ENCODE results near the gene PDGFRA.

Gene PDGFRA

GRCh38 chr4:54254116-54254914 is 25.2 kb downstream of the PDGFRA start:
- DNase-seq = no peak

DNA sequence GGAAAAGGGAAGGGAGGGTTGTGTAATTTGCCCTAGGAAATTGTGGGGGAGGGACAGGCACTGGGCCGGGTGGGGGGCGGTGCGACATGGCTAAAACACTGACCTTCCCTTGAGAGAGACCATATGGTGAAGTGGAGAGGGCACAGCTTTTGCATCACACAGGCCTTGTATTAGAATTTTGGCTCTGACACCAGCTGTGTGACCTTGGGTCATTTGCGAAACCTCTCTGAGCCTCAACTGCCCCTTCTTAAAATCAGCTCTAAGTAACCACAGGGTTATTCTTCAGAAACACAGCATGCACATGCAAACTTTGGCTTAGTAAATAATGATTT is 25.8 kb downstream of the PDGFRA start:
- no peak for DNase-seq

DNA sequence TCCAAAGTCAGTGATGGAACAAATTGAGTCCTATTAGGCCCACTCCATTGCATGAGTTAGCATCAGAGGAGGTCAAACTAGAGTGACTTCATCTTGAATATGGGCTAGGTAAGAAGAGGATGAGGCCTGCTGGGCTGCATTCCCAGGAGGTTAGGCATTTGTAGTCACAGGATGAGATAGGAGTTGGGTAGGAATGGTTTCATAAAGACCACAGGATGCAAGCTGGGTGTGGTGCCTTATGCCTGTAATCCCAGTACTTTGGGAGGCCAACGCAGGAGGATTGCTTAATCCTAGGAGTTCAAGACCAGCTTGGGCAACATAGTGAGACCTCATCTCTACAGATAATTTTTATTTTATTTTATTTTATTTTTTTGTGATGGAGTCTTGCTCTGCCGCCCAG is 26.8 kb downstream of the PDGFRA start:
- DNase-seq = no peak

DNA sequence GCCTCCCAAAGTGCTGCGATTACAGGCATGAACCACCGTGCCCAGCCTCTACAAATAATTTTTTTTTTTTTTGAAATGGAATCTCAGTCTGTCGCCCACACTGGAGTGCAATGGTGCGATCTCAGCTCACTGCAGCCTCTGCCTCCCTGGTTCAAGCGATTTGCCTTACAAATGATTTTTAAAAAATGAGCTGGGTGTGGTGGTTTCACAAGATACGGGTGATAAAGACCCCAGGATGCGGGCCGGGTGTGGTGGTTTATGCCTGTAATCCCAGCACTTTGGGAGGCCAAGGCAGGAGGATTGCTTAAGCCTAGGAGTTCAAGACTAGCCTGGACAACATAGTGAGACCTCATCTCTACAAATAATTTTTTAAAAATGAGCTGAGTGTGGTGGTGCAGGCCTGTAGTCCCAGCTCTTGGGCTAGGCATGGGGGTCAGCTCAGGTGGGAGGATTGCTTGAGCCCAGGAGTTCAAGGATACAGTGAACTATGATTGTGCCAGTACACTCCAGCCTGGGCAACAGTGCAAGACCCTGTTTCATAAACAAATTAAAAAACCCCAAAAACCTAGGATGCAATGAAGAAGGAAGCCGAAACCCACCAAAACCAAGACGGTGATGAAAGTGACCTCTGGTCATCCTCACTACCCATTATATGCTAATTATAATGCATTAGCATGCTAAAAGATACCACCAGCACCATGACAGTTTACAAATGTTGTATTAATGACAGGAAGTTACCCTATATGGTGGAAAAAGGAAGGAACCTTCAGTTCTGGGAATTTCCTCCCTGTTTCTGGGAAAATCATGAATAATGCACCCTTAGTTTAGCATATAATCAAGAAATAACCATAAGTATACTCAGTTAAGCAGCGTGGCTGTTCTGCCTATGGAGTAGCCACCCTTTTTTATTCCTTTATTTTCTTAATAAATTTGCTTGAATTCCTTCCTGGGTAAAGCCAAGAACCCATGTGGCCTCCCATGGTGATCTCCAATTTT is 27.7 kb downstream of the PDGFRA start:
- DNase-seq = no peak

DNA sequence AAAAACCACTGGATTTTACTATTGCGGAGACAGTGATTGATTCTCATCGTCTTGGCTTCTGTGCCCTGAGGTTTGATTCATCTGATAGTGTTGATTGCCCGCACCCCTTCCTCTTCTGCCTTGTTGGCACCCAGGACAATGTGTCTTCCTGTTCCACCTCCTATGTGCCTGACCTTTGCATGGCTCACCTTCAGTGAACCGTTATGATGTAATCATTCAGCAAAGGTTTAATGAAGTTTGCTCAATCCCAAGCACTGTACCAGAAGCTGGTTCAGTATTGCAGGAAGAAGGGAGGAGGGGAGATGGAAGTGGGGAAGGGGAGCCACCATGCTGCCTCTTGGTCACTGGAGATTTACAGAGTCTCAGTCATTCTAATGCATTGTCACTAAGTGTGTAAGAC is 36.3 kb downstream of the PDGFRA start:
- DNase-seq = no peak

GRCh38 chr4:54268151-54268550 is 39.1 kb downstream of the PDGFRA start:
- DNase-seq = no peak

- DNase-seq = no peak
Observed at GRCh38 chr4:54271464-54271863, 42.4 kb downstream of the PDGFRA start.

- DNase-seq = no peak
Observed at GRCh38 chr4:54272051-54272450, 43.0 kb downstream of the PDGFRA start.

GRCh38 chr4:54274264-54274663 is 45.2 kb downstream of the PDGFRA start:
- DNase-seq = no peak

DNA sequence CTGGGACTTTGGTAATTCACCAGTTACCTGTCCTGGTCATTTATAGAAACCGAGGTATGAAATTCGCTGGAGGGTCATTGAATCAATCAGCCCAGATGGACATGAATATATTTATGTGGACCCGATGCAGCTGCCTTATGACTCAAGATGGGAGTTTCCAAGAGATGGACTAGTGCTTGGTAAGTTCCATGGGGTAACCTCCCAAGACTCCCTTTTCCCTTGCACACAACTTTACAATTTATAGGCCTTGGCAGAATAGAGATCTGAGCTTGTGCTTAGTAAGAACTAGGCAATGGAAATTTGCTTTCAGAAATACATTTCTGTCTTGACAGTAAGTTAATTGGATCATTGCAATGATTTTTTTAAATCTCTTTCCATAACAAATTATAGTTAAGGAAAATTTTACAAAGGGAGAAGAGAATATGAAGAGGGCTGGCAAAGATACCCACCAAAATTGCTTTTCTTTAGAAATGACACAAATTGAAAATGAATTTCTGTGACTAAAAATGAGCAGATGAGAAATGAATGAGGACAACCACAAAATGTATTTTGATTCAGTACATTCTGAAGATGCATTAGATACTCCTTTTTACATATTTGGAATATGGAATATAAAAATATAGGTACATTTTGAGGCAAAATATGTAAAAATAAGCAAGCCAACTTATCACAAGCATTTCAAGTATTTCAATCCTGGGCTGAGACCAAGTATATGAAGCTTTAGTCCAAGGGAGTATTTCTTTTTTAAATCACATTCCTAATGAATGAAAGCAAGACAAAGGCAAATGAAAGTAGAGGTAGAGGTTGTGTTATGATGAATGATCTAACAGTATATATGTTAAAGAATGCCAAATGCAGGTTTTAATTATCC is 45.9 kb downstream of the PDGFRA start:
- no peak for DNase-seq

- no peak for DNase-seq
Observed at GRCh38 chr4:54276641-54277430, 47.7 kb downstream of the PDGFRA start.

DNA sequence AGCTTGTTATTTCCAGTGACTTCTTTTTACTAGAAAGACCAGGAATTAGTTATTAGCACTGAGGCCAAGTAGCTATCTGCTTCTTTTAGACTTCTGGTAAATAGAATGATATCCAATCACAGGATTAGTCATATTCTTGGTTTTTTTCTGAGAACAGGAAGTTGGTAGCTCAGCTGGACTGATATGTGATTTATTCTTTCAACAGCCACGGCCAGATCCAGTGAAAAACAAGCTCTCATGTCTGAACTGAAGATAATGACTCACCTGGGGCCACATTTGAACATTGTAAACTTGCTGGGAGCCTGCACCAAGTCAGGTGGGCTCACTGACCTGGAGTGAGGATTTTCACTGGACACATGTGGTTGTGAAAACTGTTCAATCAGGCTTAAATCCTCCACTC is 48.6 kb downstream of the PDGFRA start:
- DNase-seq = no peak

GRCh38 chr4:54278216-54278615 is 49.1 kb downstream of the PDGFRA start:
- DNase-seq = no peak

GRCh38 chr4:54281054-54281766 is 52.1 kb downstream of the PDGFRA start:
- no peak for DNase-seq

- no peak for DNase-seq
Observed at GRCh38 chr4:54282837-54283236, 53.7 kb downstream of the PDGFRA start.

- DNase-seq = no peak
Observed at GRCh38 chr4:54289316-54289715, 60.2 kb downstream of the PDGFRA start.

- DNase-seq = no peak
Observed at GRCh38 chr4:54290980-54291379, 61.9 kb downstream of the PDGFRA start.

DNA sequence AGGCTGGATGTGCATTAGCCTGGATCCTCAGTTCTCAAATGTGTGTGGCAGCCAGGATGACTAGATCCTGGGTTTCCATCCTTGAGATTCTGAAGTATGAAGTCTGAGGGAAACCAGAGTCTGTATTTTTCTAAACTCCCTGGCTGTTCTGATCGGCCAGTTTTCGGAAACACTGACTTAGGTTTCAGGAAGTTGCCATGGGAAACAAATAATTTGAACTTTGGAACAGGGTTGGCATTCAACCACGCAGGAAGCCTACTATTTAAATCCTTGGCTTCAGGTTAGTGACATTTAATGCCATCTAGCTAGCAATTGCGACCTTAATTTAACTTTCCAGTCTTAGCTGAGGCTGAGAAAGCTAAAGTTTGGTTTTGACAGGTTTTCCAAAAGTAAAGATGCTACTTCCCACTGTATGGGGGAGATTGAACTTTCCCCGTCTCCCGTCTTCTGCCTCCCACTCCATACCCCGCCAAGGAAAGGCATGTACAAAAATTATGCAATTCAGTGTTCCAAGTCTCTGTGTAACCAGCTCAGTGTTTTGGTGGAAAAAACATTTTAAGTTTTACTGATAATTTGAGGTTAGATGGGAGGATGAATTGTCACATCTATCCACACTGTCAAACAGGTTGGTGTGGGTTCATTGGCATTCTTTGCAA is 67.6 kb downstream of the PDGFRA start:
- DNase-seq = no peak

GRCh38 chr4:54308110-54308509 is 79.0 kb downstream of the PDGFRA start:
- DNase-seq = no peak
